ENCODE measurements around the gene CCT6B. TPM values are rescaled to one million over a fixed set of nuclear protein-coding genes. Genes with fewer than 3 reads are reported as not detected.

The CCT6B gene
- total and polyA plus RNA-seq, 2 of the 13 experiments (the other 11 are each of a cell fraction or from before 2014, with no cell fraction given) = 0.41 to 1.4 TPM

GRCh38 chr17:34980681-34981537 is 19.6 kb upstream of the CCT6B start (continued):
- TF ChIP-seq HNF1A (IDR thresholded peaks at IDR 0.05; ENCODE audit: low read depth) (no peak), HNF1A (CRISPR knock-in tag; IDR thresholded peaks at IDR 0.05; ENCODE audit: borderline replicate concordance) (no peak), CREB3 (CRISPR knock-in tag; IDR thresholded peaks at IDR 0.05) (no peak), GABPA (IDR thresholded peaks at IDR 0.05; ENCODE audit: low read depth, low read length) (no peak), GABPA (CRISPR knock-in tag; IDR thresholded peaks at IDR 0.05; ENCODE audit: low read depth) (0 out of 2 replicates have a peak, but pooled peaks have one; percentile 4), TIGD3 (CRISPR knock-in tag; IDR thresholded peaks at IDR 0.05; ENCODE audit: borderline replicate concordance) (no peak), PAXIP1 (CRISPR knock-in tag; conservative IDR thresholded peaks at IDR 0.05) (no peak), ZNF280B (CRISPR knock-in tag; IDR thresholded peaks at IDR 0.05; ENCODE audit: borderline replicate concordance) (no peak; the same call in 1 of the 2 replicates), XBP1 (CRISPR knock-in tag; IDR thresholded peaks at IDR 0.05) (no peak), ZSCAN21 (CRISPR knock-in tag; IDR thresholded peaks at IDR 0.05; ENCODE audit: borderline replicate concordance) (no peak), ZMAT3 (CRISPR knock-in tag; conservative IDR thresholded peaks at IDR 0.05) (peak; percentile 71; the same call in 1 of the 2 replicates), MTF1 (CRISPR knock-in tag; IDR thresholded peaks at IDR 0.05) (peak; percentile 47; the same call in 1 of the 2 replicates), SOX13 (IDR thresholded peaks at IDR 0.05) (no peak), SOX13 (CRISPR knock-in tag; conservative IDR thresholded peaks at IDR 0.05 in 1 of 2, IDR thresholded peaks at IDR 0.05 in 1 of 2) (no peak), POLR2A (IDR thresholded peaks at IDR 0.05; ENCODE audit: insufficient read depth in 1 of 2, low read depth in 2 of 2, low read length in 2 of 2) (peak; percentile 29 to 87), ZNF264 (CRISPR knock-in tag; IDR thresholded peaks at IDR 0.05) (no peak), ZNF17 (CRISPR knock-in tag; IDR thresholded peaks at IDR 0.05) (no peak)
